WERI-Rb-1 (cell line): ENCODE measurements around the gene KLHL29.

Source experiments
- DNase-seq: peaks from one replicate; pipeline ENCODE4 v3.0.0-alpha.2; 2020
- H3K27ac ChIP-seq: fragments of 250-450 bp; sonication (Bioruptor Pico); 2 replicates; pipeline ENCODE4 v1.5.1; 2020; ENCODE audit warnings: mild to moderate bottlenecking, moderate library complexity
- H3K27me3 ChIP-seq: fragments of 250-450 bp; sonication (Bioruptor Pico); 2 replicates; pipeline ENCODE4 v1.5.1; 2021; ENCODE audit warnings: mild to moderate bottlenecking, low read depth, moderate library complexity; ENCODE audit not compliant: insufficient read depth, severe bottlenecking
- H3K36me3 ChIP-seq: fragments of 250-450 bp; sonication (Bioruptor Pico); 2 replicates; pipeline ENCODE4 v1.5.1; 2020; ENCODE audit warnings: mild to moderate bottlenecking, moderate library complexity
- H3K4me3 ChIP-seq: 2 replicates; pipeline ENCODE4 v1.5.1; 2011; ENCODE audit warnings: low read depth, mild to moderate bottlenecking, control low read depth, low read length
- H3K9me3 ChIP-seq: fragments of 250-450 bp; sonication (Bioruptor Pico); 2 replicates; pipeline ENCODE4 v1.5.1; 2021; ENCODE audit warnings: mild to moderate bottlenecking, moderate library complexity; ENCODE audit not compliant: severe bottlenecking
- TF ChIP-seq, protein P1 (sequence below): IDR thresholded peaks from 2 replicates; pipeline ENCODE4 v1.5.1; 2011; ENCODE audit warnings: low read depth, mild to moderate bottlenecking, control low read depth, inconsistent platforms, low read length

KLHL29 gene

DNA sequence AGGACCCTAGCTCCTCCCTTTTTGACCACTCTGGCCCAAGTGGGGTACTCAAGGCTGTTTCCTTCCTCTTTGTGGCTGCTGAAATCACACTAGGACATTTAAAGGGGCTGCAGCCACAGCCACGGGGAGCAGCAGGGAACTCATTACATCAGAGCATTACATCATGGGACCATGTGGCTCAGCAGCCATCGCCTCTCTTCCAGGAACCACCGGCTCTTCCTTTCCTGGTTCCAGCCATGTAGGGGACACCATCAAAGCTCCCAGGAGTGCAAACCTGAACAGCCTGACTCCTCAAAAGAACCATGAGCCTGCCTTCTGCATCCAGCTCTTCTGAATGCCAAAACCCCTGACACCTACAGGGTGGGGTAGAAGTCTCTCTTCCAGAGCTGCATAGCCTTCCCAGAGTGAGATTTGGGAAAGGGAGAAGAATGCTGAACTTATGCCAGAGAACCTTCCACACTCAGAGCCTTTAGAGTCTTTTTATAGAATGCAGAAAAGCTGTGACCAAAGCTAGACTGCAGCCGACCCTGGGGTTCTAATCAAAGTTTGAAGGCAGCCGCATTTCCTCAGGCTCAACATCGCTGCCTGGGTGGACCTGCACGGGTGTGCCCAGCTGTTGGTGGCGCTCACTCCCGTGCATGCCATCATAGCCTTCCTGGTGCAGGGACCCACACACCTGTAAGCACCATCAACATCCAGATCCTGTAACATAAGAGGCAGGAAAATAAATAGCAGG lies 121.7 kb downstream of the KLHL29 start:
- H3K9me3 ChIP-seq = no peaks in the 10 kb centered on the region
- H3K36me3 ChIP-seq = no peaks in the 10 kb centered on the region; the same call in 1 of the 2 replicates
- TF ChIP-seq, protein P1, sequence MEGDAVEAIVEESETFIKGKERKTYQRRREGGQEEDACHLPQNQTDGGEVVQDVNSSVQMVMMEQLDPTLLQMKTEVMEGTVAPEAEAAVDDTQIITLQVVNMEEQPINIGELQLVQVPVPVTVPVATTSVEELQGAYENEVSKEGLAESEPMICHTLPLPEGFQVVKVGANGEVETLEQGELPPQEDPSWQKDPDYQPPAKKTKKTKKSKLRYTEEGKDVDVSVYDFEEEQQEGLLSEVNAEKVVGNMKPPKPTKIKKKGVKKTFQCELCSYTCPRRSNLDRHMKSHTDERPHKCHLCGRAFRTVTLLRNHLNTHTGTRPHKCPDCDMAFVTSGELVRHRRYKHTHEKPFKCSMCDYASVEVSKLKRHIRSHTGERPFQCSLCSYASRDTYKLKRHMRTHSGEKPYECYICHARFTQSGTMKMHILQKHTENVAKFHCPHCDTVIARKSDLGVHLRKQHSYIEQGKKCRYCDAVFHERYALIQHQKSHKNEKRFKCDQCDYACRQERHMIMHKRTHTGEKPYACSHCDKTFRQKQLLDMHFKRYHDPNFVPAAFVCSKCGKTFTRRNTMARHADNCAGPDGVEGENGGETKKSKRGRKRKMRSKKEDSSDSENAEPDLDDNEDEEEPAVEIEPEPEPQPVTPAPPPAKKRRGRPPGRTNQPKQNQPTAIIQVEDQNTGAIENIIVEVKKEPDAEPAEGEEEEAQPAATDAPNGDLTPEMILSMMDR = no peak
- no peak overlapping the region for H3K4me3 ChIP-seq
- H3K27me3 ChIP-seq = no peaks in the 10 kb centered on the region
- no peak for DNase-seq
- H3K27ac ChIP-seq = peak overlapping the region; percentile 96

DNA sequence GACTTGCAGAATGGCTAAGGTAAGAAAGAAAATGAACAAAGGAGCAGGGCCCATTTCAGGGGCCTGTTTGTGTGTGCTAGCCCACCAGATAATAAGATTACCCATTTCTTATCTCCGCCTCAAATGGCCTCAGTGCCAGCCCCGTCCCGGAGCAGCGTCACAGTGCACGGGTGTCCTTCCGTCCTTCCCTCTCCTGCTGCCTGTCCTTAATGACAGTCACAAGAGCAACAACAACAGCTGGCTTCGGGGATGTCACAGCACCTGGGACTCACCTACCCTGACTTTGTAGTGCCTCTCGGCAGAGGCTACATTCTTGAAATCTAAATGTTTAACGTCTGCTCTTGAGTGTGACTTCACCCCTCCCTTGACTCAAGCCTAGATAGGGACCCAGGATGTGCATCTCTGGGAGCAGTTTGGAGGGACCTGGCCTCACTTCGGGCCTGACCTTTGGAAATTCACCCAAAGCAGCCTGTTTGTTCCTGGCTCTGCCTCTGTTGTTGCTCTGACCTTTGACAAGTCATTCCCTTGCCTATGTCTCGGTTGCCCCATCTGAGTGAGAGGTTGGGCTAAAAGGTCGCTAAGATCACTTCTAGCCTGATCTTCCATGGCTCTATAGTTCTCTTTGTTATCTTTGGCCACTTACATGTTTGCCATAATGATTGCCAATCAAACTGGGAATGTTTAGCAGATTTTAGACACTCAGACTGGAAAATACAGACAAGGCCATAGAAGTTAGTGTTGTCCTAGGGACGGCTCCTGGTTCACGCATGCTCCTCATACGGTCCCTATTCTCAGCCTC lies 122.5 kb downstream of the KLHL29 start:
- Histone ChIP-seq H3K27me3 (no peaks in the 10 kb centered on the region), H3K27ac (peak overlapping the region; percentile 96), H3K4me3 (no peak overlapping the region), H3K36me3 (no peaks in the 10 kb centered on the region; the same call in 1 of the 2 replicates), H3K9me3 (no peaks in the 10 kb centered on the region)
- TF ChIP-seq, protein P1 = no peak
- peak; percentile 58 for DNase-seq

DNA sequence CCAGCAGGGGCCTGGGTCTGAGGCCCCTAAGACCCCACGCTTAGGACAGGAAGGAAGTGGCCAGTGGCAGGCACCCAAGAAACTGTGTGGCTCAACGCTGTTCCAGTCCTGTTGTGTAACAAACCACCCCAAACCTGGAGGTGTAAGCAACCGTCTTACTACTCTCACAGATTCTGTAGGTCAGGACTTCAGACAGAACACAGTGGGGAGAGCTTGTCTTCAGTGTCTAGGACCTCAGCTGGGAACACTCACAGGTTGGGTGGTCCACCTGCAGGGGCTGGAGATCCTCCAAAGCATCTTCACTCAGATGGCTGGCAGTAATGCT lies 123.0 kb downstream of the KLHL29 start:
- H3K27ac ChIP-seq = peak overlapping the region; percentile 96
- no peaks in the 10 kb centered on the region for H3K27me3 ChIP-seq
- TF ChIP-seq, protein P1 = no peak
- no peak for DNase-seq
- H3K9me3 ChIP-seq = no peaks in the 10 kb centered on the region
- no peaks in the 10 kb centered on the region for H3K36me3 ChIP-seq
- no peak overlapping the region for H3K4me3 ChIP-seq

DNA sequence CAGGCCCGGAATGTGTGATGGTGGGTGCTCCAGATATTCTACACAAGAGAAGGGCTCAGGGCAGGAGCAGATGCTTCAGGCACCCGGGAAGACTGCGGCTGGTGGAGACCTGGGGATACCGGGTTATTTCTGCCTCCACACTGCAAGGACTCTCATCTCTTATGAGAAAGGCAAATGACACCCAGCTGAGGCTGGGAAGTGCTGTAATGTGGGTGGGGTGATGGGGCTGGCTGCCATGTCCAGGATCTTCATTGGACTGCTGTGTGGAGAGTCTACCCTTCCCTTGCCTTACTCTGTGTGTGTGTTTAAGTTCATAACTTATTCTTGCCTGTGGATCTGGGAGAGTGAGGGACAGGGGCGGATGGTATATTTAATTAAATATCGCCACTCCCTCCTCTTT lies 124.1 kb downstream of the KLHL29 start:
- H3K4me3 ChIP-seq = peak overlapping the region; percentile 13
- no peaks in the 10 kb centered on the region for H3K9me3 ChIP-seq
- TF ChIP-seq, protein P1 = no peak
- peak; percentile 42 for DNase-seq
- H3K27ac ChIP-seq = peak overlapping the region; percentile 96
- no peaks in the 10 kb centered on the region for H3K27me3 ChIP-seq
- no peaks in the 10 kb centered on the region for H3K36me3 ChIP-seq

DNA sequence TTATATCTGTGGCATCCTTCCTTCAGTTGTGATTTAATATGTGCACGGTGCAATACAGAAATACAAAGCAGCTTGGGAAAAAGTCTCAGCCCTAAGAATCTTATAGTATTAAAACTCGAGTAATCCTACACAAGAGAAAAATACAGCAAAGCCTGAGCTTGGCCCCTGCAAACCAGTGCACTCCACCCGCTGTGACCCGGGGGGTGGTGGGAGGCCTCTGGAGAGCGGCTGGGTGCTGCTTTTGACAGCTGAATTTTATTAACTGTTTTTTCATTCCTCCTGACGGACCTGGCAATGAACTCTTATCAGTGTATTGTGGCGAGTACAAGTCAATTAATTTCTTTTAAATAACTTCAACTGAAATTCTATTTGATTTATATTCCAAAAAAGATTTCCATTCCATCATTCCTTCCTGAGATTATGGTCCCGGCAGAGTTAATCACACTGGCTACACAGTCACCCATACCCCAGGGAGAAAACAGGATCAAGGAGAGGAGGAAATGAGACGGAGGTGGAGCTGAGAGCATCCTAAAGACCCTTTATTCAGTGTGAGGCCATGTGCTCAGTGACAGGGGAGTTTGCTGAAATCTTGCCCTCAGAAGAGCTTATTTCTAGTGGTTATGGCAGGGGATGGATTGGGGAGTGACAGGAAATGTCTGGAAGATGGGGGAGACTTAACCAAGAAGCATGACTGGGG lies 124.8 kb downstream of the KLHL29 start:
- no peaks in the 10 kb centered on the region for H3K36me3 ChIP-seq
- H3K9me3 ChIP-seq = no peaks in the 10 kb centered on the region
- H3K4me3 ChIP-seq = peak overlapping the region; percentile 13
- H3K27ac ChIP-seq = peak overlapping the region; percentile 96
- TF ChIP-seq, protein P1 = no peak
- no peaks in the 10 kb centered on the region for H3K27me3 ChIP-seq
- peak; percentile 93 for DNase-seq
